Activated T-helper 1 cell treated with Interleukin-2 at 50 U/mL for 16 hours (primary cell): Measurements from ENCODE around the gene SPOUT1.

Source experiments
- DNase-seq: peaks from one replicate; pipeline ENCODE4 v3.0.0-alpha.2; 2020; ENCODE audit warnings: low read depth

The SPOUT1 gene

DNA sequence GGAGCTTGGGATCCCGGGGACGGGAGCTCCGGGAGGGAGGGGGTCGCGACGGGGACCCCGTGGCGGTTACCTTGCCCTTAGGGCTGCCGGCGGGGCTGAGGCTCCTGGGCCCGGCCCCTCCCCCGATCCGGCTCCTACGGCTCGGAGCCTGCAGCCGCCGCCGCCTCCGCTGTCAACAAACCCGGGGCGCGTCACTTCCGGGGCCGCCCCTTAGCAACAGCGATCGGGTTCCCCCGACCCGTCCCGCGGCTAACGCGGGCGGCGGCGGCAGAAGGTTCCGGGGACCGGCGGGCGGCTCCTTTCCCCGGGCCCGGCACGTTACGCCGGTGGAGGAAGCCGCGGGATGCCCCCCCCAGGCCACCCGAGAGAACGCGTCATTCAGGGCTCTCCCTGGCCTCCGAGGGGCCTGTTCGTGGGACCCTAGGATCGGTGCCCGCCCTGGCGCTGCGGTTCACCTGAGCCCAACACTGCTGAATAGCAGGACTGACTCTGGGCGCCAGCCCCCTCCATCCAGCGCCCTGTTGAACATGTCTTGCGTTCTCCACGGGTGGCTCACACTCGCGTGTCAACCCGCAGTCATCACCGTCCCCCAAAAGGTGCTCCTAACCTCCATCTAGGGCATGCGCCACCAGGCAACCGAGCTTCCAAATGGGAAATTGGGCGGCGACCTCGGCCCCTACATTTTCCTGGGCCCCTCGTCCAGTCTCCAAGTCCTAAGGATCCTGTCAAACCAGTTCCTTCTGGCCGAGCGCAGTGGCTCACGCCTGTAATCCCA lies 57.7 kb downstream of the SPOUT1 start, which contains the start of gene ZER1:
Gene ZER1 (minus strand): TSS at position 183 of the 775 bp plus-strand sequence. CDS start 16,362 bp downstream, outside the sequence.
- peak; percentile 91 for DNase-seq

DNA sequence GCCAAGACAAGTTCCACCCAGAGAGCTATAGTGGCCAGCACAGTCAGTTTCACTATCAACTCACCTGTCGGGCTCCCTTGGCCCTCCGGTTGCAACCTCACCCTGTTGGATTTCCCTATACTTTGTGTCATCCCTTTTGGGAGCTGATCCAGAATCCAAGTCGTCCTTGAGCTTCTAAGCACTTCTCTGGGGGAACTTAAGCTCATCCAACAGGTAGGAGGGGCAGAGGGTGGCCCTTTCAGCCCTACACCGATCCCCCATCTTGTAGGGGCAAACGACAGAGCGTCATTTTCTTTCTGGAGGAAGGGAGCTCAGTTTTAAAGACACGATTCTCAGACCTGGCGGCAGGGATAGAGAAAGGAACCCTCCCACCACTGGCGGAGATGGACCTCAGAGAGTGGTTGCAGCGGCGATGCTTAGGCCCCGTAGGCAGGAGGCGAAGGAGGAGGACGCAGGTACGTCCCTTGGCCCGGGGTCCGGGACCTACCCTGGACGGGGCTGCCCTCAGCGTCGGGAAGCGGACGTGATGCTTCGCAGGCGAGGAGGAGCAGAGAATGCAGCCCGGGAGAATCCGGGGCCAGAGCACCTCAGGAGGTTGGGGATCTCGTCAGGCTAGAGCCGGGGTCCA lies 58.4 kb downstream of the SPOUT1 start:
- no peak for DNase-seq

DNA sequence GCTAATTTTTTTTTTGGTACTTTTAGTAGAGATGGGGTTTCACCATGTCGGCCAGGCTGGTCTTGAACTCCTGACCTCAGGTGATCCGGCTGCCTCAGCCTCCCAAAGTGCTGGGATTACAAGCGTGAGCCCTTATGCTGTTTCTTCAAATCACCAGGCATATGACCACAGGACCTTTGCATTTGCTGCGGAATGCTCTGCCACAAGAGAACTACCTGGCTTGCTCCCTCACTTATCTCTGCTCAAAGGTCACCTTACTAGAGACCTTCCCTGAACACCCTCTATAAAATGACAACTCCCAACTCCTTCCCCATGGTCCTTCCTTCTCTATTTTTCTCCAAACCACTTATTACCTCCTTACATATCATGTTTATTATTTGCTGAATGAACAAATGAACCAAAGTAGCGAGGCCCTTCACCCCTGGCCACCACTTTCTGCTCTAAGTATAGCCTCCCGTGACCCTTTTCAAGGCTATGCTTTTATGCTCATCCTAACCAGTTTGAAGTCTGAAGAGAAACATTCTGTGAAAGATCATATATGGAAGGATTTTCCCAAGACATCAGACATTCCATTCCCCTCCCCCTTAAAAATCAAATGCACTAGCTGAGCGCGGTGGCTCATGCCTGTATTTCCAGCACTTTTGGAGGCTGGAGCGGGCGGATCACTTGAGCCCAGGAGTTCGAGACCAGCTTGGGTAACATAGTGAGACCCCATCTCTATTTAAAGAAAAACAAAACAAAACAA lies 59.1 kb downstream of the SPOUT1 start:
- no peak for DNase-seq
